ENCODE data around the gene IL36A.

The IL36A gene

DNA sequence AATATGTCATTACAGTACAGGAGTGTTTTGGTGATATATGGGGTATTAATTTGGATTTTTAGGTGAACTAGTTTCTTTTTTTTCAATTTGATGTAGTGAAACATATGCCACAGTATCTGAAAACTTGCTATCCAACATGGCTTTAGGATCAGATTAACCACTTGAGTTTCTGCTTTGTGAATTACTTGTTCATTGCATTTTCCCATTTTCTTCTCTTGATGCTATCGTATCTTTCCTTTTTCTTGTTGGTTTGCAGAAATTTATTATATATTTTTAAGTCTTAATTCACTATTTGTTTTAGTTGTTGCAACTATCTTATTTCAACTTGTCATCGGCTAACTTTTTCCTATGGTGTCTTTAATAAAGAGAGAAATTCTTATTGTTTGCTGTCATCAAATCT lies 8.8 kb downstream of the IL36A start:
- TF ChIP-seq, protein P1, sequence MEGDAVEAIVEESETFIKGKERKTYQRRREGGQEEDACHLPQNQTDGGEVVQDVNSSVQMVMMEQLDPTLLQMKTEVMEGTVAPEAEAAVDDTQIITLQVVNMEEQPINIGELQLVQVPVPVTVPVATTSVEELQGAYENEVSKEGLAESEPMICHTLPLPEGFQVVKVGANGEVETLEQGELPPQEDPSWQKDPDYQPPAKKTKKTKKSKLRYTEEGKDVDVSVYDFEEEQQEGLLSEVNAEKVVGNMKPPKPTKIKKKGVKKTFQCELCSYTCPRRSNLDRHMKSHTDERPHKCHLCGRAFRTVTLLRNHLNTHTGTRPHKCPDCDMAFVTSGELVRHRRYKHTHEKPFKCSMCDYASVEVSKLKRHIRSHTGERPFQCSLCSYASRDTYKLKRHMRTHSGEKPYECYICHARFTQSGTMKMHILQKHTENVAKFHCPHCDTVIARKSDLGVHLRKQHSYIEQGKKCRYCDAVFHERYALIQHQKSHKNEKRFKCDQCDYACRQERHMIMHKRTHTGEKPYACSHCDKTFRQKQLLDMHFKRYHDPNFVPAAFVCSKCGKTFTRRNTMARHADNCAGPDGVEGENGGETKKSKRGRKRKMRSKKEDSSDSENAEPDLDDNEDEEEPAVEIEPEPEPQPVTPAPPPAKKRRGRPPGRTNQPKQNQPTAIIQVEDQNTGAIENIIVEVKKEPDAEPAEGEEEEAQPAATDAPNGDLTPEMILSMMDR (conservative IDR thresholded peaks at IDR 0.05; ENCODE audit: low read depth, low read length), result no peak
- DNase-seq (ENCODE audit: low read depth), result no peak
- no peak overlapping the region for H3K4me3 ChIP-seq (ENCODE audit: low read length)

DNA sequence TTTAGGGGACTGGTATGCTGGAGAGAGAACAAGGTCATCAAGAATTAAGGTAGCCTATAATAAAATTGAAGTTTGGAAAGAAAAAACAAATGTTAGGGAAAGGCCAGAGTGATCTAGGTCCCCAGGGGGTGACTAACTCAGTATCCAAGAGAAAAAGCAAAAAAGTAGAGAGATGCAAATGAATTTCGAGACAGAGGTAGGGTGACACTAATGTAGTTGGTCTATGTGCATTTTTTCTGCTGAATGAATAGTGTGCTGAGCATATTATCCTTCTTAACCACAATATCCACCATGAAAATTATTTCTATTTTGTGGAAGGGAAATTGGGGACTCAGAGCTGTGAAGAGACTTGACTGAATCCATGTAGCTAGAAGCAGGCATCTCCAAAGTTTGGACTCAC lies 9.8 kb downstream of the IL36A start:
- no peak overlapping the region for H3K4me3 ChIP-seq (ENCODE audit: low read length)
- TF ChIP-seq, protein P1 (conservative IDR thresholded peaks at IDR 0.05; ENCODE audit: low read depth, low read length), result no peak

DNA sequence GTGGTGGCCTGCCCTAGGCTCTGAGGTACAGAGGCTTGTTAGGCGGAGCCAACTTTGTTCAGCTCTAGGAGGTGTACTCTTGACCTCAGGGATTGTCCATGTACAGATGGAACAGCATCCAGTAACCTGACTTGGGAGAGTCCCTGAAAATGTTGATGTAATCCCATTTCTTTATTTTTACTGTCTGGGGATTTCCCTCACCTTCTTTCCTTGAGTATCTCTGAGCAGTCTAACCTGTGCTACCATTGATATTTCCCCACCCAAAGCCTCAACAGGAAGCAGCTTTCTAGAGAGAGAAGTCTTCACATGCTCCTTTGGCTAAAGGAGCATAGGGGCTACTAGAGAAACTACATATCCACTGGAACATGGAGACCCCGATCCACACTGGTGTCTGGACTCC lies 10.4 kb downstream of the IL36A start:
- DNase-seq (ENCODE audit: low read depth), result no peak
- TF ChIP-seq, protein P1 (conservative IDR thresholded peaks at IDR 0.05; ENCODE audit: low read depth, low read length), result no peak
- no peak overlapping the region for H3K4me3 ChIP-seq (ENCODE audit: low read length)

More for the DNA sequence above, 9.8 kb downstream of the IL36A start:
- DNase-seq (ENCODE audit: low read depth), result no peak

DNA sequence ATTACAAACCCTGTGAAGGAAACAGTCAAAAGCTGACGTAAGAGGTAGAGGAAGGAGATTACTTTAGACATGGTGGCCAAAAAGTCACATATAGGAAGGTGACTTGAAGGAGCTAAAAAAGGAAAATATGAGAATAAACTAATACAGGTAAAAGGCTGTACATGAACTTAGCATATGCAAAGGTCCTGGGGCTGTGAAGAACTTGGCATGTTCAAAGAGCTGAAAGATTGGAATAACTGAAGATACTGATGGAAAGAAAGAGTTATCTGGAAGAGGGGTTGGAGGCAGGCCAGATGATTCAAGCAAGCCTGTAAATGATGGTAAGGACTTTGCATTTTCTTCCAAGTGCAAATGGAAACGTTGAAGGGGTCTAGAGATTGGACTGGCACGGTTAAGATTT lies 13.2 kb downstream of the IL36A start:
- DNase-seq (ENCODE audit: low read depth), result no peak

DNA sequence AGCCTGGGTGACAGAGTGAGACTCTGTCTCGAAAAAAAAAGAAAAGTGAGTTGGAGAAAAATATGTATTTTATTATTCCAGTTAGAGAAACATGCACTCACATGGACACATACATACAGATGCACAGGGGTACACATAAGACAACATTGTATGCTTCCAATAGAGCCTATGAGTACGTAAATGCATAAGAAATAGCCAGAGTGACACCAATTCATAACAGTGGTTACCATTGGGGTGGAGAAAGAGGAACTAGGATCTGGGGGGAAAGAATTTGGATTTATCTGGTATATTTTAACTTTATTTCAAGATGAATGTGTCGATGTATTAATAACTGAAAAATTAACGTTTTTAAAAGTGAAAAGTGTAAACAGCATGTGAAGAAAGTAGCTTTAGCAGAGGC lies 16.1 kb downstream of the IL36A start:
- DNase-seq (ENCODE audit: low read depth), result no peak
- TF ChIP-seq, protein P1 (conservative IDR thresholded peaks at IDR 0.05; ENCODE audit: low read depth, low read length), result no peak
- H3K4me3 ChIP-seq (ENCODE audit: low read length), result no peak overlapping the region

More for the DNA sequence above, 13.2 kb downstream of the IL36A start:
- H3K4me3 ChIP-seq (ENCODE audit: low read length), result no peak overlapping the region
- TF ChIP-seq, protein P1 (conservative IDR thresholded peaks at IDR 0.05; ENCODE audit: low read depth, low read length), result no peak

DNA sequence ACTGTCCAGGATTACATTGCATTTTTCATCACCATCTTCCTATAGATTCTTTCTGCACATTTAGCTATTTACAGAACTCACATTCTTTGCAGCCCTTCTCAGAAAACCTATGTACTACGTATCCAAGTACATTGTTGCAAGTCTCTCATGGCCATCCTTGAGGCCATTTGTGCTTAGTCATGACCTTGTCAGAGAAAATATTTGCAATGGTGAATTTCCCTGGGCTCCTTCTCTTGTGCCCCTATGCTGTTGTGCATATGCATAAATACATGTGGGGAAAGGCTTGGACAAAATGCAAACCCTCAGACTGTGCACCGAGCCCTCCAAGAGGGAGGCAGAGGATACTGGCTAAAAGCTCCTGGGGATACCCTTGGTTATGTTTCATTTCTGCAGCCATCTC lies 19.5 kb downstream of the IL36A start:
- H3K4me3 ChIP-seq (ENCODE audit: low read length), result no peak overlapping the region
- no peak for DNase-seq (ENCODE audit: low read depth)
- TF ChIP-seq, protein P1 (conservative IDR thresholded peaks at IDR 0.05; ENCODE audit: low read depth, low read length), result no peak

DNA sequence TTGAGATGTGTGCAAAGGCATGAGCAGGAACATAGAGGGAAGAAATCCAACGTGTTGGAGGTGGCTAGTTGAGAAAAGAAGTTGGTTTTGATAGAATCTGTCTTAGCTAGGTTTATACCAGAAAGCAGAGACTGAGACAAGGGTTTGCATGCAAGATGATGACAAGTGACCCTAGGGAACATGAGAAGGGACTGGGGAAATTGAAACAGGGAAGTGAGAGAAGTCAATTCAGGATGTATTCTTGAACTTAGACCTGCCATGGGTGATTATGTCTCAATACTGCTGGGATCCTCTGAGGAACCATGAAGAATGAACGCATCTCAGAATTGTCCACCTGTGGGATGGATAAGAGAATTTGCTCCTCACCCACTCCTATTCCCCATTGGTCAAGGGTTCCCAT lies 20.5 kb downstream of the IL36A start:
- TF ChIP-seq, protein P1 (conservative IDR thresholded peaks at IDR 0.05; ENCODE audit: low read depth, low read length), result no peak
- H3K4me3 ChIP-seq (ENCODE audit: low read length), result no peak overlapping the region
- DNase-seq (ENCODE audit: low read depth), result no peak

Measured in retinal pigment epithelial cell (primary cell).